Measurements from ENCODE around the gene C1orf35. TPM values are rescaled to one million over a fixed set of nuclear protein-coding genes. Genes with fewer than 3 reads are reported as not detected.

Gene C1orf35
- total and polyA plus RNA-seq, 2 of the 8 experiments (the other 6 are each of a cell fraction or from before 2014, with no cell fraction given) = 18.6 to 19.9 TPM

- Histone ChIP-seq H3K18ac (ENCODE audit: extremely low read depth, low read length) (0 out of 2 replicates have a peak overlapping the region, but pooled peaks have one; percentile 39), H3K23ac (ENCODE audit: insufficient read length) (no peak overlapping the region), H4K91ac (replicated peaks; ENCODE audit: insufficient read length, low read length) (peak overlapping the region; percentile 79), H3K4ac (replicated peaks; ENCODE audit: insufficient read length, low read depth, low read length) (no peak overlapping the region), H3K79me2 (ENCODE audit: control insufficient read depth in 1 of 2, insufficient read depth in 2 of 2, low read length in 2 of 2) (peaks cover 59 to 62% of the 10 kb centered on the region in 2 experiments), H3K14ac (ENCODE audit: insufficient read length) (no peak overlapping the region), H3K27me3 (replicated peaks in 1 of 4; ENCODE audit: control insufficient read depth in 3 of 4, extremely low read depth in 1 of 4, insufficient read depth in 3 of 4, low read length in 3 of 4) (peaks cover 0 to 9% (median 7%) of the 10 kb centered on the region in 4 experiments; a peak in 4 of 7 replicates), H3K27ac (ENCODE audit: low read depth, low read length) (no peak overlapping the region; the same call in none of the 2 replicates), H3K36me3 (ENCODE audit: control insufficient read depth in 2 of 4, insufficient read depth in 4 of 4, low read length in 3 of 4) (no peaks in the 10 kb centered on the region), H4K5ac (ENCODE audit: insufficient read length, low read depth, low read length) (no peak overlapping the region), H2BK20ac (ENCODE audit: low read length) (no peak overlapping the region), H2BK12ac (ENCODE audit: low read depth, low read length) (no peak overlapping the region; the same call in 1 of the 2 replicates), H3K4me3 (ENCODE audit: extremely low read depth in 1 of 4, insufficient read depth in 2 of 4, low read depth in 3 of 4, low read length in 4 of 4) (peak overlapping the region; percentile 91 to 99 (median 95)), H3K56ac (replicated peaks; ENCODE audit: insufficient read length, low read depth, low read length) (no peak overlapping the region), H4K8ac (ENCODE audit: extremely low read depth, insufficient read depth, low read length) (peak overlapping the region; percentile 0; the same call in 1 of the 2 replicates), H3K4me2 (ENCODE audit: insufficient read depth in 1 of 2, low read depth in 2 of 2, low read length in 2 of 2) (peak overlapping the region; percentile 73 to 92), H2AFZ (ENCODE audit: low read length) (no peak overlapping the region), H3K23me2 (ENCODE audit: low read depth, low read length) (peaks cover 15% of the 10 kb centered on the region), H3K4me1 (replicated peaks in 1 of 4; ENCODE audit: control insufficient read depth in 3 of 4, insufficient read depth in 4 of 4, low read length in 3 of 4) (peaks cover 7 to 25% (median 10%) of the 10 kb centered on the region in 4 experiments), H3K79me1 (ENCODE audit: low read depth, low read length) (peaks cover 16% of the 10 kb centered on the region), H2BK15ac (ENCODE audit: low read length) (no peak overlapping the region), H4K20me1 (replicated peaks in 1 of 2; ENCODE audit: control insufficient read depth in 1 of 2, insufficient read depth in 2 of 2, low read length in 2 of 2) (peaks cover 41 to 61% of the 10 kb centered on the region in 2 experiments), H3K9ac (replicated peaks in 1 of 4; ENCODE audit: extremely low read depth in 1 of 4, low read depth in 3 of 4, low read length in 3 of 4) (peak overlapping the region; percentile 80 to 98 (median 90)), H2BK120ac (replicated peaks; ENCODE audit: low read depth, low read length) (no peak overlapping the region), H2BK5ac (ENCODE audit: low read depth, low read length) (peak overlapping the region; percentile 37; the same call in 1 of the 2 replicates), H2AK5ac (ENCODE audit: low read depth, low read length) (no peak overlapping the region), H3K9me3 (ENCODE audit: insufficient read depth in 2 of 2, low read depth in 1 of 2, low read length in 1 of 2) (no peaks in the 10 kb centered on the region)
- DNase-seq (ENCODE audit: low read depth in 1 of 2, low spot score in 2 of 2) = no peak
- FAIRE-seq = no peak
- WGBS, 2 experiments (ENCODE audit: extremely low coverage in 1 of 2, insufficient coverage in 1 of 2, insufficient read length in 1 of 2, insufficient replicate concordance in 2 of 2, low coverage in 1 of 2, low lambda C conversion rate in 2 of 2, missing lambda C conversion rate in 1 of 2) = 35% methylated on average over 17 of the region's 17 CpGs; no CpG with 5 or more reads in 1 of the 2 experiments
- ChIA-PET CTCF (ENCODE audit: partially characterized antibody) (interaction anchor here (1.3 to 3.2 kb wide), 4 partner anchors 9 to 84 kb away, joined by 3 to 21 read pairs (median 8); no protein-coding TSS in a partner anchor), POLR2A (ENCODE audit: partially characterized antibody) (interaction anchor here (0.7 to 4.3 kb wide), 7 partner anchors 9 to 128 kb away, joined by 3 to 27 read pairs (median 4); no protein-coding TSS in a partner anchor)
- TF ChIP-seq HDAC6 (IDR thresholded peaks at IDR 0.05; ENCODE audit: low read depth, low read length) (no peak), SIN3A (conservative IDR thresholded peaks at IDR 0.05 in 1 of 2, IDR thresholded peaks at IDR 0.05 in 1 of 2; ENCODE audit: low read depth in 1 of 2, low read length in 2 of 2) (0 out of 4 replicates have a peak, but pooled peaks have one; percentile 2 to 17), NRF1 (IDR thresholded peaks at IDR 0.05; ENCODE audit: low read depth, low read length) (no peak)
Observed at GRCh38 chr1:228083871-228084278, 19.2 kb downstream of the C1orf35 start.
